HepG2 (cell line): Measurements from ENCODE around the gene TBC1D16. TPM values are rescaled to one million over a fixed set of nuclear protein-coding genes. Genes with fewer than 3 reads are reported as not detected.

Experiments
- CREB1 ChIP-seq, 2 experiments: fragments of 450-650 bp in 1 of 2; IDR thresholded peaks; 2 replicates each; pipeline ENCODE4 v1.6.1; 2016 to 2017; ENCODE audit warnings: control low read depth in 1 of 2, mild to moderate bottlenecking in 1 of 2, missing compliant biosample characterization in 1 of 2, missing genetic modification characterization in 1 of 2
- DBP ChIP-seq: sonication (generic); formaldehyde crosslinking; IDR thresholded peaks from 2 replicates; pipeline ENCODE4 v1.4.0; 2020; ENCODE audit warnings: missing genetic modification reagents; ENCODE audit errors: not compliant biosample characterization
- MNT ChIP-seq: fragments of 450-650 bp; IDR thresholded peaks from 2 replicates; pipeline ENCODE4 v1.6.1; 2016
- PBX2 ChIP-seq: IDR thresholded peaks from 2 replicates; pipeline ENCODE4 v1.6.1; 2016; ENCODE audit warnings: control low read depth
- PHF5A ChIP-seq: IDR thresholded peaks from one replicate; pipeline ENCODE4 v1.6.1; 2018; ENCODE audit warnings: low read depth, missing genetic modification reagents; ENCODE audit not compliant: unreplicated experiment
- RAD51 ChIP-seq: fragments of 450-650 bp; IDR thresholded peaks from 2 replicates; pipeline ENCODE4 v1.6.1; 2016; ENCODE audit warnings: borderline replicate concordance
- SNAI1 ChIP-seq: sonication (generic); formaldehyde crosslinking; IDR thresholded peaks from 2 replicates; pipeline ENCODE4 v1.5.0; 2020; ENCODE audit warnings: mild to moderate bottlenecking, missing genetic modification reagents, borderline replicate concordance
- ZBTB26 ChIP-seq: IDR thresholded peaks from 2 replicates; pipeline ENCODE4 v1.6.1; 2016; ENCODE audit warnings: missing compliant biosample characterization, missing genetic modification reagents, borderline replicate concordance
- ZFP36L2 ChIP-seq: sonication (generic); formaldehyde crosslinking; IDR thresholded peaks from 2 replicates; pipeline ENCODE4 v1.4.0; 2020; ENCODE audit warnings: missing genetic modification reagents
- ZNF614 ChIP-seq: IDR thresholded peaks from 2 replicates; pipeline ENCODE4 v1.6.1; 2018; ENCODE audit warnings: missing biosample characterization, missing genetic modification reagents, inconsistent platforms, borderline replicate concordance
- ZNF646 ChIP-seq: sonication (generic); formaldehyde crosslinking; IDR thresholded peaks from 2 replicates; pipeline ENCODE4 v1.9.0; 2021; ENCODE audit warnings: mild to moderate bottlenecking, missing genetic modification reagents
- ZNF710 ChIP-seq: sonication (generic); formaldehyde crosslinking; IDR thresholded peaks from 2 replicates; pipeline ENCODE4 v1.5.0; 2020; ENCODE audit warnings: mild to moderate bottlenecking, missing genetic modification reagents, borderline replicate concordance
- polyA plus RNA-seq, 8 experiments: library from polyadenylated mRNA; depleted of rRNA in 3 of 8; stranded (reverse) in 7 of 8; unstranded in 1 of 8; fragments of >200 nt; fragmentation: Illumina TruSeq in 4 of 8; extraction: Trizol in 4 of 8; gene quantifications; 2 replicates each; pipeline versions ENCODE4 v1.2.1 to v1.2.3, GENCODE V29; 2011 to 2016; ENCODE audit warnings: low read depth in 4 of 8, missing spikeins in 1 of 8, mixed read lengths in 1 of 8; ENCODE audit not compliant: insufficient read depth in 1 of 8
- total RNA-seq, 5 experiments: library from RNA; depleted of rRNA; stranded (reverse); fragments of >200 nt; fragmentation: Illumina TruSeq; extraction: Trizol; gene quantifications; 2 replicates each; pipeline ENCODE4 v1.2.3, GENCODE V29; 2016; ENCODE audit warnings: low read depth in 1 of 5

TBC1D16 gene
- total and polyA plus RNA-seq, 2 of the 13 experiments (the other 11 are each of a cell fraction or from before 2014, with no cell fraction given), result 14.9 to 24.9 TPM

- no peak for TF ChIP-seq ZNF710 (CRISPR knock-in tag)
- no peak for TF ChIP-seq PBX2 (CRISPR knock-in tag)
- peak; percentile 100 for TF ChIP-seq ZNF646 (CRISPR knock-in tag)
- no peak for TF ChIP-seq ZBTB26 (CRISPR knock-in tag)
- TF ChIP-seq MNT, result peak; percentile 25; the same call in 1 of the 2 replicates
- peak; percentile 20; the same call in 1 of the 2 replicates for TF ChIP-seq SNAI1 (CRISPR knock-in tag)
- no peak for TF ChIP-seq ZNF614
- TF ChIP-seq ZFP36L2 (CRISPR knock-in tag), result no peak
- TF ChIP-seq DBP (CRISPR knock-in tag), result no peak
- TF ChIP-seq CREB1 (IDR thresholded peaks at IDR 0.05), result peak; percentile 6; the same call in 1 of the 2 replicates
- no peak for TF ChIP-seq CREB1 (CRISPR knock-in tag; IDR thresholded peaks at IDR 0.05)
- 0 out of 2 replicates have a peak, but pooled peaks have one; percentile 13 for TF ChIP-seq RAD51
- TF ChIP-seq PHF5A (CRISPR knock-in tag), result no peak
Observed at GRCh38 chr17:80024206-80024972, 11.3 kb downstream of the TBC1D16 start (continued).
